ENCODE data around the gene PAQR5.

The PAQR5 gene

GRCh38 chr15:69342460-69343076 is 43.9 kb downstream of the PAQR5 start:
- no peak overlapping the region for H3K4me3 ChIP-seq (ENCODE audit: low read depth, low read length)
- no peak for DNase-seq (ENCODE audit: low read depth)
- TF ChIP-seq CTCF (IDR thresholded peaks at IDR 0.05; ENCODE audit: low read depth, low read length) (no peak), MAX (IDR thresholded peaks at IDR 0.05; ENCODE audit: low read depth, low read length) (no peak), POLR2A (IDR thresholded peaks at IDR 0.05; ENCODE audit: extremely low read depth, insufficient read length) (no peak), MYC (IDR thresholded peaks at IDR 0.05; ENCODE audit: low read depth, low read length) (no peak)

- TF ChIP-seq CTCF (IDR thresholded peaks at IDR 0.05; ENCODE audit: low read depth, low read length) (no peak), MYC (IDR thresholded peaks at IDR 0.05; ENCODE audit: low read depth, low read length) (no peak), POLR2A (IDR thresholded peaks at IDR 0.05; ENCODE audit: extremely low read depth, insufficient read length) (no peak), MAX (IDR thresholded peaks at IDR 0.05; ENCODE audit: low read depth, low read length) (no peak)
- H3K4me3 ChIP-seq (ENCODE audit: low read depth, low read length): no peak overlapping the region
Measured at GRCh38 chr15:69343133-69343532, 44.4 kb downstream of the PAQR5 start.

GRCh38 chr15:69344238-69344637 is 45.5 kb downstream of the PAQR5 start:
- DNase-seq (ENCODE audit: low read depth): no peak
- no peak overlapping the region for H3K4me3 ChIP-seq (ENCODE audit: low read depth, low read length)
- TF ChIP-seq POLR2A (IDR thresholded peaks at IDR 0.05; ENCODE audit: extremely low read depth, insufficient read length): no peak

More at GRCh38 chr15:69343133-69343532, 44.4 kb downstream of the PAQR5 start:
- no peak for DNase-seq (ENCODE audit: low read depth)

- no peak overlapping the region for H3K4me3 ChIP-seq (ENCODE audit: low read depth, low read length)
- DNase-seq (ENCODE audit: low read depth): no peak
- TF ChIP-seq MAX (IDR thresholded peaks at IDR 0.05; ENCODE audit: low read depth, low read length) (no peak), POLR2A (IDR thresholded peaks at IDR 0.05; ENCODE audit: extremely low read depth, insufficient read length) (no peak), CTCF (IDR thresholded peaks at IDR 0.05; ENCODE audit: low read depth, low read length) (no peak), MYC (IDR thresholded peaks at IDR 0.05; ENCODE audit: low read depth, low read length) (no peak)
Measured at GRCh38 chr15:69346112-69346511, 47.4 kb downstream of the PAQR5 start.

- no peak for TF ChIP-seq POLR2A (IDR thresholded peaks at IDR 0.05; ENCODE audit: extremely low read depth, insufficient read length)
- no peak for TF ChIP-seq CTCF (IDR thresholded peaks at IDR 0.05; ENCODE audit: low read depth, low read length)
- TF ChIP-seq MAX (IDR thresholded peaks at IDR 0.05; ENCODE audit: low read depth, low read length): no peak
- no peak for TF ChIP-seq MYC (IDR thresholded peaks at IDR 0.05; ENCODE audit: low read depth, low read length)
- H3K4me3 ChIP-seq (ENCODE audit: low read depth, low read length): no peak overlapping the region
- no peak for DNase-seq (ENCODE audit: low read depth)
Measured at GRCh38 chr15:69351333-69351732, 52.6 kb downstream of the PAQR5 start.

- DNase-seq (ENCODE audit: low read depth): no peak
- TF ChIP-seq CTCF (IDR thresholded peaks at IDR 0.05; ENCODE audit: low read depth, low read length): no peak
- TF ChIP-seq MYC (IDR thresholded peaks at IDR 0.05; ENCODE audit: low read depth, low read length): no peak
- TF ChIP-seq POLR2A (IDR thresholded peaks at IDR 0.05; ENCODE audit: extremely low read depth, insufficient read length): no peak
- no peak for TF ChIP-seq MAX (IDR thresholded peaks at IDR 0.05; ENCODE audit: low read depth, low read length)
- H3K4me3 ChIP-seq (ENCODE audit: low read depth, low read length): no peak overlapping the region
Measured at GRCh38 chr15:69351884-69352283, 53.2 kb downstream of the PAQR5 start.

Data from NB4 (cell line).